ENCODE measurements around the gene NGF. TPM values are rescaled to one million over a fixed set of nuclear protein-coding genes. Genes with fewer than 3 reads are reported as not detected.

The NGF gene
- total RNA-seq, 1 donor from 2014 or later: 0.83 TPM

GRCh38 chr1:115255154-115255553, 82.9 kb downstream of the NGF start:
- Mint-ChIP-seq H3K27me3 (ENCODE audit: unreplicated experiment) (no peaks in the 10 kb centered on the region), H3K9me3 (ENCODE audit: unreplicated experiment) (peaks cover 2% of the 10 kb centered on the region), H3K4me1 (ENCODE audit: low read depth, unreplicated experiment) (peaks cover 5% of the 10 kb centered on the region), H3K27ac (ENCODE audit: unreplicated experiment) (no peak overlapping the region), H3K36me3 (ENCODE audit: unreplicated experiment) (peaks cover 11% of the 10 kb centered on the region), H3K4me3 (ENCODE audit: unreplicated experiment) (no peak overlapping the region)
- TF ChIP-seq CTCF (IDR thresholded peaks at IDR 0.05; ENCODE audit: partially characterized antibody, unreplicated experiment): no peak
- DNase-seq: no peak

DNA sequence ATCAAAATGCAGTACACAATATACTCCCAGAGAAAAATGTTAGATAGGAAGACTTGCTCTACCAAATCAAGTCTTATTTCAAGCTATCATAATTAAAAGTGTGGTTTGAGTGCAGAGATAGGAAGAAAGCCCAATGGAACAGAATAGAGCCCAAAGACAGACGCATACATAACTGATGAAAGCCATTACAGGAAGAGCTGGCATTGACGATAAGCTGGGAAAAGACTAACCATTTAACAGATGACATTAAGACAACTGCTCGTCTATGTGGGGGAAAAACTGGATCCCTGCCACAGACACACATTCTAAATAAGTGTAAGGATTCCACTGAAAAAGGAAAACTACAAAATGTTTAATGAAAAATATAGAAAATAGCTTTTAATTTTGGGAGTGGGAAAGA, 85.5 kb downstream of the NGF start:
- H3K27ac Mint-ChIP-seq (ENCODE audit: unreplicated experiment): no peak overlapping the region
- peaks cover 4% of the 10 kb centered on the region for H3K9me3 Mint-ChIP-seq (ENCODE audit: unreplicated experiment)
- no peak overlapping the region for H3K4me3 Mint-ChIP-seq (ENCODE audit: unreplicated experiment)
- DNase-seq: no peak
- no peak for TF ChIP-seq CTCF (IDR thresholded peaks at IDR 0.05; ENCODE audit: partially characterized antibody, unreplicated experiment)
- H3K27me3 Mint-ChIP-seq (ENCODE audit: unreplicated experiment): no peaks in the 10 kb centered on the region
- no peaks in the 10 kb centered on the region for H3K36me3 Mint-ChIP-seq (ENCODE audit: unreplicated experiment)
- peaks cover 5% of the 10 kb centered on the region for H3K4me1 Mint-ChIP-seq (ENCODE audit: low read depth, unreplicated experiment)

GRCh38 chr1:115251856-115252255, 86.2 kb downstream of the NGF start:
- Mint-ChIP-seq H3K27me3 (ENCODE audit: unreplicated experiment) (no peaks in the 10 kb centered on the region), H3K4me3 (ENCODE audit: unreplicated experiment) (no peak overlapping the region), H3K4me1 (ENCODE audit: low read depth, unreplicated experiment) (peaks cover 5% of the 10 kb centered on the region), H3K36me3 (ENCODE audit: unreplicated experiment) (no peaks in the 10 kb centered on the region), H3K27ac (ENCODE audit: unreplicated experiment) (peak overlapping the region; percentile 55), H3K9me3 (ENCODE audit: unreplicated experiment) (peaks cover 4% of the 10 kb centered on the region)
- no peak for DNase-seq
- no peak for TF ChIP-seq CTCF (IDR thresholded peaks at IDR 0.05; ENCODE audit: partially characterized antibody, unreplicated experiment)

GRCh38 chr1:115251340-115251748, 86.7 kb downstream of the NGF start:
- H3K36me3 Mint-ChIP-seq (ENCODE audit: unreplicated experiment): no peaks in the 10 kb centered on the region
- TF ChIP-seq CTCF (IDR thresholded peaks at IDR 0.05; ENCODE audit: partially characterized antibody, unreplicated experiment): no peak
- H3K4me1 Mint-ChIP-seq (ENCODE audit: low read depth, unreplicated experiment): peaks cover 5% of the 10 kb centered on the region
- peaks cover 4% of the 10 kb centered on the region for H3K9me3 Mint-ChIP-seq (ENCODE audit: unreplicated experiment)
- H3K4me3 Mint-ChIP-seq (ENCODE audit: unreplicated experiment): no peak overlapping the region
- no peak for DNase-seq
- no peaks in the 10 kb centered on the region for H3K27me3 Mint-ChIP-seq (ENCODE audit: unreplicated experiment)
- H3K27ac Mint-ChIP-seq (ENCODE audit: unreplicated experiment): no peak overlapping the region

DNA sequence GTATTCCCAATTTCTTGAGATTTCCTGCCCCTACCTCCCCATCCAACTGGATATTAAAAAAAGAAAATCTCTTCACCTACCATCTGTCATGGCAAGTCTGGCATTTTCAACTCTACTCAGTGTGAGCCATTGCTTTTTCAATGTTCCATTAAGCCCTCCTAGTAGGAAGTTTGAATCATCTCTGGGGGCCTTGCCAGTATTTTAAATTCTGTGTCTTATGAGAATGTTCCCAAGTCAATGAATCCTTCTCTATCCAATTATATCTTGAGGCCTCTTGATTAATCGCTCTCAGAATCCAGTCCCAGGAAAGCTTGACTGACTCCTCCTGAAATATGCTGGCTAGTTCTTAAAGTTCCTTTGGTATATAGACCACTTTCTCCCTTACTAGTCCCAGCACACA, 91.5 kb downstream of the NGF start:
- Mint-ChIP-seq H3K4me1 (ENCODE audit: low read depth, unreplicated experiment) (no peaks in the 10 kb centered on the region), H3K27me3 (ENCODE audit: unreplicated experiment) (no peaks in the 10 kb centered on the region), H3K4me3 (ENCODE audit: unreplicated experiment) (no peak overlapping the region), H3K9me3 (ENCODE audit: unreplicated experiment) (peaks cover 4% of the 10 kb centered on the region), H3K36me3 (ENCODE audit: unreplicated experiment) (peaks cover 14% of the 10 kb centered on the region), H3K27ac (ENCODE audit: unreplicated experiment) (no peak overlapping the region)
- no peak for DNase-seq
- no peak for TF ChIP-seq CTCF (IDR thresholded peaks at IDR 0.05; ENCODE audit: partially characterized antibody, unreplicated experiment)

Measured in glutamatergic neuron (in vitro differentiated cells).